Activated T-helper 1 cell treated with anti-CD3 and anti-CD28 coated beads, Interleukin-12 subunit alpha, Interleukin-12 subunit beta, Interleukin-2, Interleukin-4 antibody, amounts not matched to agents 30 ng/mL and 10 ng/mL and 1 ng/mL, durations not matched to agents 14 hours and 24 hours and 36 hours (primary cell): ENCODE measurements around the gene POGLUT3. TPM values are rescaled to one million over a fixed set of nuclear protein-coding genes. Genes with fewer than 3 reads are reported as not detected.

Experiments used
- DNase-seq: peaks from one replicate; pipeline ENCODE4 v3.0.0; 2021; ENCODE audit warnings: low spot score
- H3K27ac Mint-ChIP-seq: one replicate; pipeline ENCODE4 v1.8.0; 2021; ENCODE audit warnings: mild to moderate bottlenecking, mixed read lengths
- H3K27me3 Mint-ChIP-seq: one replicate; pipeline ENCODE4 v1.8.0; 2022; ENCODE audit warnings: mild to moderate bottlenecking, moderate library complexity, mixed read lengths; ENCODE audit not compliant: insufficient read depth
- H3K36me3 Mint-ChIP-seq: one replicate; pipeline ENCODE4 v1.8.0; 2021; ENCODE audit warnings: low read depth, mixed read lengths
- H3K4me1 Mint-ChIP-seq: one replicate; pipeline ENCODE4 v1.8.0; 2021; ENCODE audit warnings: low read depth, mixed read lengths
- H3K4me3 Mint-ChIP-seq: one replicate; pipeline ENCODE4 v1.8.0; 2021; ENCODE audit warnings: mild to moderate bottlenecking, moderate library complexity, mixed read lengths
- H3K9me3 Mint-ChIP-seq: one replicate; pipeline ENCODE4 v1.8.0; 2021; ENCODE audit warnings: mixed read lengths
- intact Hi-C: fragments of 100-400 bp; cut with micrococcal nuclease; formaldehyde crosslinking; loops from one replicate; pipeline ENCODE4 v1.15.1; 2024
- total RNA-seq: library from RNA; stranded (reverse); gene quantifications from 2 replicates; pipeline ENCODE4 v1.2.3, GENCODE V29; 2022

Gene POGLUT3
- total RNA-seq, 1 donor from 2014 or later: 8.5 TPM

- Mint-ChIP-seq H3K27me3 (no peaks in the 10 kb centered on the region), H3K4me3 (peak overlapping the region; percentile 90), H3K9me3 (no peaks in the 10 kb centered on the region), H3K4me1 (peaks cover 35% of the 10 kb centered on the region), H3K27ac (peak overlapping the region; percentile 56), H3K36me3 (peaks cover 10% of the 10 kb centered on the region)
- no peak for DNase-seq
- intact Hi-C loops: loop anchor here (1.0 to 10.0 kb wide), 9 partner anchors 29 to 1039 kb away; partner anchors contain the start of genes ATM, C11orf65, CUL5 and CWF19L2
Measured at GRCh38 chr11:108496643-108497256, 1.4 kb downstream of the POGLUT3 start.

- Mint-ChIP-seq H3K27ac (peak overlapping the region; percentile 14), H3K4me3 (no peak overlapping the region), H3K27me3 (no peaks in the 10 kb centered on the region), H3K4me1 (peaks cover 35% of the 10 kb centered on the region), H3K36me3 (peaks cover 12% of the 10 kb centered on the region), H3K9me3 (no peaks in the 10 kb centered on the region)
- DNase-seq: no peak
- intact Hi-C loops: loop anchor here (5.0 to 10.0 kb wide), 3 partner anchors 232 to 1038 kb away; partner anchors contain the start of genes CUL5 and CWF19L2
Measured at GRCh38 chr11:108495326-108495725, 2.9 kb downstream of the POGLUT3 start.

GRCh38 chr11:108494182-108494581, 4.0 kb downstream of the POGLUT3 start:
- H3K9me3 Mint-ChIP-seq: no peaks in the 10 kb centered on the region
- intact Hi-C loops: loop anchor here (10.0 kb wide), 1 partner anchor 489 kb away; the partner anchor contains the start of gene CUL5
- H3K4me1 Mint-ChIP-seq: peaks cover 35% of the 10 kb centered on the region
- no peak for DNase-seq
- no peak overlapping the region for H3K4me3 Mint-ChIP-seq
- H3K27ac Mint-ChIP-seq: peak overlapping the region; percentile 47
- H3K27me3 Mint-ChIP-seq: no peaks in the 10 kb centered on the region
- H3K36me3 Mint-ChIP-seq: peaks cover 12% of the 10 kb centered on the region

DNA sequence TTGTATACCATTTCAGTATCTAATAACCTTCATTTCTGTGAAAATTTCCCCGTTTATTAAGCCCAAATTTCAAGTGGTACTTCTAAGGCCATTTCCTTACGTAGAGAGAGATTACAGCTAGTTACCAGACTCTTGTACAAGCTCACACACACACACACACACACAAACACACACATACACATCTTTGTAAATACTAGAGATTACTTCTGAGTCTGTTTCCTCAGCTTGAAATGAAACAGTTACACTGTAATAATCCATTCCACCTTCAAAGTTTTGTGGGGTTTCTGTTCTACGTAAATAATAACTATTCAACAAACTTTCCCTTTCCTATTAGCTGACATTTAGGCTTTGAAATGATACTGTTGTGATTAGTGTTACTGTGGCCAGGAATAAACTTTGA, 6.2 kb downstream of the POGLUT3 start:
- no peak for DNase-seq
- Mint-ChIP-seq H3K9me3 (no peaks in the 10 kb centered on the region), H3K27ac (no peak overlapping the region), H3K36me3 (peaks cover 21% of the 10 kb centered on the region), H3K4me3 (no peak overlapping the region), H3K4me1 (peaks cover 26% of the 10 kb centered on the region), H3K27me3 (no peaks in the 10 kb centered on the region)
- intact Hi-C loops: loop anchor here (10.0 kb wide), 1 partner anchor 487 kb away; the partner anchor contains the start of gene CUL5

GRCh38 chr11:108486828-108487227, 11.4 kb downstream of the POGLUT3 start:
- Mint-ChIP-seq H3K27me3 (no peaks in the 10 kb centered on the region), H3K27ac (no peak overlapping the region)

GRCh38 chr11:108486331-108486730, 11.9 kb downstream of the POGLUT3 start:
- peak overlapping the region; percentile 30 for H3K27ac Mint-ChIP-seq
- no peaks in the 10 kb centered on the region for H3K9me3 Mint-ChIP-seq
- no peak overlapping the region for H3K4me3 Mint-ChIP-seq
- peaks cover 9% of the 10 kb centered on the region for H3K4me1 Mint-ChIP-seq
- peaks cover 32% of the 10 kb centered on the region for H3K36me3 Mint-ChIP-seq
- intact Hi-C loops: no loop called here
- DNase-seq: no peak
- H3K27me3 Mint-ChIP-seq: no peaks in the 10 kb centered on the region

More at GRCh38 chr11:108486828-108487227, 11.4 kb downstream of the POGLUT3 start:
- Mint-ChIP-seq H3K9me3 (no peaks in the 10 kb centered on the region), H3K4me1 (peaks cover 9% of the 10 kb centered on the region), H3K4me3 (no peak overlapping the region), H3K36me3 (peaks cover 29% of the 10 kb centered on the region)
- intact Hi-C loops: no loop called here
- DNase-seq: no peak

DNA sequence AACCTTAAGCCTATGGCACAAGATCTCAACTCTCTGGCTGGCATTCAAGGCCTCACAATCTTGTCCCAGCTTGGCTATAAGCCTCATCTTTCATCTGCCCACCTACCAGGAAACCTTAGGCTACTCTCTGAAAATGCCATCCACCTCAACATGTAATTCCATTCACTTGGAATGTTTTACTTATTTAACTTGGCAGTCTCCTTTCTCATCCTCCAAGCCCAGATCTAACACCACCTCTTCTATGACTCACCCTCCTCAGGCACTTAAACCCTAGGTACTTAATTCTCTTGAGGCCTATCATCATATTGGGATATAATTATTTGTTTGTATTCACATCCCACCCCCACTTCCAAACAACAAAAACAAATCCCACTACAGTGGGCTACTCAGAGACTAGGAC, 15.0 kb downstream of the POGLUT3 start:
- no peak overlapping the region for H3K4me3 Mint-ChIP-seq

GRCh38 chr11:108474664-108475463, 23.3 kb downstream of the POGLUT3 start:
- intact Hi-C loops: no loop called here
- DNase-seq: no peak
- peaks cover 3% of the 10 kb centered on the region for H3K27me3 Mint-ChIP-seq
- no peak overlapping the region for H3K4me3 Mint-ChIP-seq
- H3K27ac Mint-ChIP-seq: no peak overlapping the region
- peaks cover 7% of the 10 kb centered on the region for H3K36me3 Mint-ChIP-seq
- H3K4me1 Mint-ChIP-seq: no peaks in the 10 kb centered on the region
- no peaks in the 10 kb centered on the region for H3K9me3 Mint-ChIP-seq

More for the DNA sequence above, 15.0 kb downstream of the POGLUT3 start:
- Mint-ChIP-seq H3K27me3 (no peaks in the 10 kb centered on the region), H3K36me3 (peaks cover 25% of the 10 kb centered on the region), H3K4me1 (peaks cover 9% of the 10 kb centered on the region), H3K27ac (no peak overlapping the region), H3K9me3 (no peaks in the 10 kb centered on the region)
- no peak for DNase-seq
- intact Hi-C loops: no loop called here

GRCh38 chr11:108472681-108473080, 25.5 kb downstream of the POGLUT3 start:
- Mint-ChIP-seq H3K4me1 (no peaks in the 10 kb centered on the region), H3K27ac (no peak overlapping the region), H3K4me3 (no peak overlapping the region), H3K27me3 (peaks cover 3% of the 10 kb centered on the region), H3K9me3 (no peaks in the 10 kb centered on the region), H3K36me3 (peaks cover 7% of the 10 kb centered on the region)
- intact Hi-C loops: no loop called here
- no peak for DNase-seq

GRCh38 chr11:108468478-108468864, 29.7 kb downstream of the POGLUT3 start:
- intact Hi-C loops: loop anchor here (5.0 kb wide), 3 partner anchors 264 to 611 kb away; partner anchors contain the start of genes ACAT1 and SLC35F2
- no peak overlapping the region for H3K27ac Mint-ChIP-seq
- DNase-seq: no peak
- peaks cover 3% of the 10 kb centered on the region for H3K36me3 Mint-ChIP-seq
- no peak overlapping the region for H3K4me3 Mint-ChIP-seq
- no peaks in the 10 kb centered on the region for H3K9me3 Mint-ChIP-seq
- H3K27me3 Mint-ChIP-seq: peaks cover 3% of the 10 kb centered on the region
- peaks cover 23% of the 10 kb centered on the region for H3K4me1 Mint-ChIP-seq

GRCh38 chr11:108467091-108467823, 30.9 kb downstream of the POGLUT3 start, which contains the start of gene C11orf65:
C11orf65 (minus strand) TSS chr11:108467529; CDS start chr11:108461559, 5,970 bp downstream.
- Mint-ChIP-seq H3K4me3 (peak within 1 kb of the TSS; percentile 98), H3K9me3 (no peaks in the 10 kb centered on the region), H3K4me1 (peaks cover 23% of the 10 kb centered on the region), H3K27me3 (peaks cover 3% of the 10 kb centered on the region), H3K27ac (peak within 1 kb of the TSS; percentile 100), H3K36me3 (peaks cover 3% of the 10 kb centered on the region)
- DNase-seq: peak; percentile 94
- intact Hi-C loops: loop anchor here (1.0 to 5.0 kb wide), 14 partner anchors 30 to 1010 kb away; partner anchors contain the start of genes ACAT1, ALKBH8, CUL5 and CWF19L2

- Mint-ChIP-seq H3K27ac (peak overlapping the region; percentile 100), H3K4me3 (peak overlapping the region; percentile 98), H3K4me1 (peaks cover 23% of the 10 kb centered on the region), H3K9me3 (no peaks in the 10 kb centered on the region), H3K27me3 (peaks cover 3% of the 10 kb centered on the region), H3K36me3 (peaks cover 3% of the 10 kb centered on the region)
- no peak for DNase-seq
- intact Hi-C loops: loop anchor here (2.0 to 5.0 kb wide), 6 partner anchors 182 to 902 kb away; partner anchors contain the start of genes ACAT1, ALKBH8, CUL5 and SLC35F2
Measured at GRCh38 chr11:108466405-108466804, 31.8 kb downstream of the POGLUT3 start.
